ENCODE measurements around the gene TIMM44. TPM values are rescaled to one million over a fixed set of nuclear protein-coding genes. Genes with fewer than 3 reads are reported as not detected.

TIMM44 gene
- total RNA-seq, 1 experiment from 2014 or later, result 58.8 TPM

DNA sequence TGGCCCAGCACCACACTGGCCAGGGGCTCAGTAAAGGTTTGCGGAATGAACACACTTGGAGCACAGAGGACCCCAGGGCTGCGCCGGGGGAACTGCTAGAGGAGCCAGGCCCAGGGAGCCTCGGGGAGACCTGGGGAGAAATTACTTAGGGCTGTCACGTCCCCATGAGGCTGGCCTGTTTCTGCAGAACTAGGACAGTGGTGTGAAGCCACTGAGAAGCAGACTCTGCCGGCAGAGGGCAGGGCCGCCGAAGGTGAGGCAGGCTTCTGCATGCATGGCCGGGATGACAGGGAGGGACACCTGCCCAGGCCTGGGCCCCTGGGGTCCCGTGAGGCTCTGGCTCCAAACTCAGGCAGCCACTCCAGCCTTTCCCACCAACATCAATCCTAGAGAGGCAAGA, 35.5 kb upstream of the TIMM44 start:
- in situ Hi-C loops (cut with HindIII; ENCODE audit: low pct_unique_long_range_greater_than_20kb, low sequenced_read_pairs), result no loop called here
- DNase-seq (ENCODE audit: low read depth), result no peak

GRCh38 chr19:7978179-7978825, 34.8 kb upstream of the TIMM44 start:
- in situ Hi-C loops (cut with HindIII; ENCODE audit: low pct_unique_long_range_greater_than_20kb, low sequenced_read_pairs), result no loop called here

GRCh38 chr19:7977723-7978040, 34.2 kb upstream of the TIMM44 start:
- DNase-seq (ENCODE audit: low read depth), result no peak
- in situ Hi-C loops (cut with HindIII; ENCODE audit: low pct_unique_long_range_greater_than_20kb, low sequenced_read_pairs), result no loop called here

More at GRCh38 chr19:7978179-7978825, 34.8 kb upstream of the TIMM44 start:
- no peak for DNase-seq (ENCODE audit: low read depth)

GRCh38 chr19:7977021-7977722, 33.7 kb upstream of the TIMM44 start:
- no peak for DNase-seq (ENCODE audit: low read depth)
- in situ Hi-C loops (cut with HindIII; ENCODE audit: low pct_unique_long_range_greater_than_20kb, low sequenced_read_pairs), result no loop called here

- in situ Hi-C loops (cut with HindIII; ENCODE audit: low pct_unique_long_range_greater_than_20kb, low sequenced_read_pairs), result no loop called here
- no peak for DNase-seq (ENCODE audit: low read depth)
These were observed 33.0 kb upstream of the TIMM44 start for GRCh38 chr19:7976461-7976860.

DNA sequence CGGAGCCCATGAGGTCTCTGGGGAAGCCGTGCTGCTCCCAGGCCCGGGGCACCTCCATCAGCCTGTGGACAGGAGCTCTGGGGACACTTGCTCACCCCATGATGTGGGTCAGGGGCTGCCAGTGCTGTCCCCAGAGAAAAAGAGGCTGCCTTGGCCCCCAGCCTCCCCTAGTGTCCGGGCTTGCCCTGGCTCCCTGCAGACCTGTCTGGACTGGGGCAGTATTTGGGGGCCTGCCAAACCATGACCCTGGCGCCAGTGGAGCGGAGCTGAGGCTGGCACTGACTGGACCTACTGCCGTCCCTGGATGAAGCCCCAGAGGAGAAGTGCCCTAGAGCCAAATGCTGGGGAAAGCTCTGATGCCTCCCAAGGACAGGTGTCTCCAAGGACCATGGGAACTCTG, 31.6 kb upstream of the TIMM44 start:
- in situ Hi-C loops (cut with HindIII; ENCODE audit: low pct_unique_long_range_greater_than_20kb, low sequenced_read_pairs), result no loop called here
- no peak for DNase-seq (ENCODE audit: low read depth)

GRCh38 chr19:7973883-7974282, 30.4 kb upstream of the TIMM44 start:
- in situ Hi-C loops (cut with HindIII; ENCODE audit: low pct_unique_long_range_greater_than_20kb, low sequenced_read_pairs), result no loop called here
- DNase-seq (ENCODE audit: low read depth), result no peak

DNA sequence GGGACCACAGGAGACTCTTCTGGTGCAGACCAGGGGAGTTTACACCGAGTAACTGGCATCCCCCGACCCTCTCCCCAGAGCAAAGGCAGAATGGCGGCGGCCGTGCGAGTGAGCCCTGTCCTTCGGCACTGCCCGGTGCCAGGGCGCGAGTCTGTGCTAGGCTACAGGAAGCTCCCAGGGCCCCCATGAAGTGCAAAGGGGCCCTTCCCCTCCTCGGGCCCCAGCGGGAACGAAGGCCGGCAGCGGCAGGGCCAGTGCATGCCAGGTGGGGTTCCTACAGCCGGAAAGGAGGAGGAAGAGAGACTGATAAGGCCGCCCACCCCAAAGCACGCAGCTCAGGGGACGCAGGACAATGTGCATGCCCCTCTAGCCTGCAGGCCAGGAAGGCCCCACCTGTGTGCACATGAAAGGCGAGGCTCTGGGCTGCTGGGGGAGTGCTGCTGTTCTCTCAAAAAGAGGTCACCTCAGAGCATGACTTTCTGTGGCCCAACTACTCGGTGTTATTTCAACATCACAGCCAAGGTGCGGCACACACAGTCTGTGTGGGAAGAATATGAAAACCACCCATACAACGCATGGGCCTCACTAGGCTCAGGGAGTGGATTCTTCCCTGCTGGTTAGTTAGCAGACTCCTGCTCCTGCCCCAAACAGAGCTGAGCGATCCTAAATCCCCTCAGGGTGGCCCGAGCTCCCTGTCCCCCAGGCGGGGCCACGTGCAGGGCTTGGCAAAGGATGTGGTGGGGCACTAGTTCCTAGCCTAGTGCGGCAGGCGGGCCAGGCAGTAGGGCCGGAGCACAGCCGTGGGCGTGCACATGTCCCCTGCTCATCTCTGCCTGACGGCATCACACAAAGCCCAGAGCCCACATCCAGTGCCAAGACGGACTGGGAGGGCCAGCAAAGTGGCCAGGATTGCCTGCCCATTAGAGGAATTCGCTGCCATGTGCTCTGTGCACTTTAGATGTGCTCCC, 28.4 kb upstream of the TIMM44 start:
- no peak for DNase-seq (ENCODE audit: low read depth)
- in situ Hi-C loops (cut with HindIII; ENCODE audit: low pct_unique_long_range_greater_than_20kb, low sequenced_read_pairs), result no loop called here

- in situ Hi-C loops (cut with HindIII; ENCODE audit: low pct_unique_long_range_greater_than_20kb, low sequenced_read_pairs), result no loop called here
- DNase-seq (ENCODE audit: low read depth), result no peak
These were observed 27.4 kb upstream of the TIMM44 start for GRCh38 chr19:7970716-7971448.

DNA sequence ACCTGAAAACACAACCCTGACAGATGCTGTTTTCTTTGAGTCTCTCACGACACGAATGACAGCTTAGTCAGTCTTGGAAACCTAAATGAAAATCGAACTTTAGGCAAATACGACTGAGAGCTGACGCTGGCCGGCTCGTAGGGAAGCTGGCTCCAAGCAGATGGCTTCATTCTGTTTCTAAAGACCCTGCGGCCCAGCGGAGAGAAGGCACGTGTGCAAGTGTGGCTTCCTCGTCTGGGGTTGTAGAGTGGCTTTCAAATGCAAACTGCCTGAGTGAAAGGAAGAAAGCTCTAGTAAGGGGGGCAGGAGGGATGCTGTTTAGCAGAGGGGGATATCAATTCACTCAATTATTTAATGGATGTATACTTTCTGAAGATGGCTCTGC, 26.1 kb upstream of the TIMM44 start:
- no peak for DNase-seq (ENCODE audit: low read depth)
- in situ Hi-C loops (cut with HindIII; ENCODE audit: low pct_unique_long_range_greater_than_20kb, low sequenced_read_pairs), result no loop called here

DNA sequence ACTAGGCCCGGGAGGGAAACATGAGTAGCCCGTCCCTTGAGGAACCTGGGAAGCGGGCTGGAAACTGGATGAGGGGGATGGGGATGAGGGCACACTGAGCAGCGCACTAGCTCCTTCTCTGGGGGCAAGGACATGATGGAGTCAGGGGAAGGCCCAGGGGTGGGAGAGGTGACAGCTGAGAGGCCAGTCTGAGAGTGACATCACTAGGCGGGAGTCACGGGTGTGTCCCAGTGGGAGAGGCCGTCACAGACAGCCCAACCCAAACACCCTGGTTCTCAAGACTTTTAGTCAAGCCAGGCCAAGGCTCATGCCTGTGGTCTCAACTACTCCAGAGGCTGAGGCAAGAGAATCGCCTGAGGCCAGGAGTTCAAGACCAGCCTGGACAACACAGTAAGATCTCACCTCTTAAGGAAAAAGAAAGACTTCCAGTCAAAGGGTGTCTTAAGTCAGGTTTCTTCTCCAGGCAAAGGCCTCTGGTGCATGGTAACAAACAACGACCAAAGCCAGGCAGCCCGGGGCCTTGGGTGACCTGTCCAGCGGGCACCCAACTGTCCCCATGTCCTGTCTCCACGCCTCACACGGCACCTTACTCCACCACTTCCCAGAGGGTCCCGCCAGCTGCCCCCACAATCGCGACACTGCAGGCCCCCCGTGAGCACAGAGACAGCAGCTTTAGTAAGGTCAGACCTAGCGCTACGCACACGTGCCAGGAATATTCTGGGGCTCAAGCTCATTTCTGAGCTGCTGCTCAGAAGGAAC, 25.5 kb upstream of the TIMM44 start:
- DNase-seq (ENCODE audit: low read depth), result no peak
- in situ Hi-C loops (cut with HindIII; ENCODE audit: low pct_unique_long_range_greater_than_20kb, low sequenced_read_pairs), result no loop called here

- no peak for DNase-seq (ENCODE audit: low read depth)
- in situ Hi-C loops (cut with HindIII; ENCODE audit: low pct_unique_long_range_greater_than_20kb, low sequenced_read_pairs), result no loop called here
These were observed 24.7 kb upstream of the TIMM44 start for GRCh38 chr19:7968008-7968795.

DNA sequence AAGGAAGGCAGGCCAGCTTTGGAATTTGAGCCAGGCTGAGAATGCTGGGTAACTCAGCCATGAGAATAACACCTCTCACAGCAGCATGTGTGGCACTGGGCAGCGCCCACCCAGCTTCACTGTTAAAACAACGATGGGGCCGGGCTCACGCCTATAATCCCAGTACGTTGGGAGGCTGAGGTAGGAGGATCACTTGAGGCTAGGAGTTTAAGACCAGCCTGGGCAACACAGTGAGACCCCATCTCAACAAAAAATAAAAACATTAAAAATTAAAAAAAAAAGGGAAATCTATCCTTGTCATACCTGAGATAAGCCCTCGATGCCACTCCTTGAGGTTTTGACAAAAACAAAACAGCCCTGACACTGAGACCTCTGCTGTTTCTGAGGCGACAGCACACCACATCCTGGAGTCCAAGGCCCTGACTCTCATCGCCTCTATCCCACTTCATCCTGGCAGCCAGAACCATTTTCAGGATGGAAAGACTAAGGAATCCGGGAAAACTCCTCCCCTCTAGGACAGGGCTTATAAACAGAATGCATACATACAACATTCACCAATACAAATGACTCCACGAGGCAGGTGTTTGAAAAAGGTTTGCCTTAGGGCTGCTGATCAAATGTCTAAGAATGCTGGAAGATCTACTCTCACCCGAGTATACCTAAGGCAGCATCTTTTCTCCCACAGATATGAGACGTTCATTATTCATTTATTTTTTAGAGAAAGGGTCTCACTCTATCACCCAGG, 22.6 kb upstream of the TIMM44 start:
- in situ Hi-C loops (cut with HindIII; ENCODE audit: low pct_unique_long_range_greater_than_20kb, low sequenced_read_pairs), result no loop called here
- DNase-seq (ENCODE audit: low read depth), result no peak

DNA sequence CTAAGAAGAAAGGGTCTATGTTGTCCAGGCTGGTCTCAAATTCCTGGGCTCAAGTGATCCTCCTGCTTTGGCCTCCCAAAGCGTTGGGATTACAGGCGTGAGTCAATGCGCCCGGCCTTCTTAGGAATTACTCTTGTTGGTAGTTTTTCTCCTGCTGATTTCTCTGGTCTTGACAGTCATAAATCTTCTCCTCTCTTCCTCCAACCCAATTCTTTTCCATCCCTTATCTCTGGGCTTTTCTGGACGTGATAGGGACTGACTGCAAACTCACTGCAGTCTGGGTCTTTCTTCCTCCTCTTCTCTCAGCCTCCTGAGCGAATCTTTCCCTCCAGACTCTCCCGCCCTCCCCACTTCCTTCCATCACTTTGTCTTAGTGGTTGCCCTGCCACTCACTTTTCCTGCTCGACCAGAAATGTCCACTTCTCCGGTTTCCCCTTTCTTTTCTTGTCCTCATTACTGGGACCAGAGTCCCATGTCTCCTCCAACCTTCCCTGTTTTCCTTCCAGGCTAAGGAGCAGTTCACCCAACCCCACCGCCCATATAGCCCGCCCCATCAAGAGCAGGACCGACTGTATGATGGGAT, 21.9 kb upstream of the TIMM44 start:
- no peak for DNase-seq (ENCODE audit: low read depth)
- in situ Hi-C loops (cut with HindIII; ENCODE audit: low pct_unique_long_range_greater_than_20kb, low sequenced_read_pairs), result no loop called here

GRCh38 chr19:7963566-7963965, 20.1 kb upstream of the TIMM44 start:
- in situ Hi-C loops (cut with HindIII; ENCODE audit: low pct_unique_long_range_greater_than_20kb, low sequenced_read_pairs), result no loop called here
- no peak for DNase-seq (ENCODE audit: low read depth)

DNA sequence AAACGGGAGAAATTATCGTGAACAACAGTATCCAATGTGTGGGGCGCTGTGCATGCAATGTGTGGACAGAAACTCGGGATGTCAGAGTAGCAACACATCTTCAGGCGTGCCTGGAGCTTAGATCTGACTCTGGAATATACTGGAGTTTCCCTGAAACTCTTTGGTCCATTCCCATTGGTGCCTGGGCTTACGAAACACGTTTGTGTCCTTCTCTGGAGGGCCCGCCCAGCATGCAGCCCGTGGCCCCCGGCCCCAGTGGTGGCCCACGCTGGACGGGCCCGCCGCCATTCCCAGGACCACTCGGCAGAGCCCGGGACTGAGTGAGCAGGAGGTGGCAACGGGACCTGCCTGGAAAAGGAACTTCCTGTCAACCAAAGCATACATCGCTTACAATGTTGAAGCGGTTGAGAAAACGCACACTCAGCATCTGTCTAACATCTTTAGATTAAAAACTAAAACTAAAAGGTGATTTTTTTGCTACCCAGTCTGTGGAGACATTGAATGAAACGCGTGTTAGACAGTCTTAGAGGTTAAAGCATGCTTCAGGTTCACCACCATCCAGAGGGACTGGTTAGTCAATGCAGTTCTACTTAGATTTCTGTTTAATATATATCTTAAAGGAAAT, 19.3 kb upstream of the TIMM44 start:
- in situ Hi-C loops (cut with HindIII; ENCODE audit: low pct_unique_long_range_greater_than_20kb, low sequenced_read_pairs), result no loop called here
- no peak for DNase-seq (ENCODE audit: low read depth)
